HG02588 (cell line): ENCODE data around the gene CCDC88A.
A peak's percentile ranks its signal among the peaks of the same experiment; 100 is the strongest.

ENCODE experiments used
- ATAC-seq: cut with Tn5 transposase; IDR thresholded peaks from one replicate; pipeline ENCODE4 v1.9.1; 2021; ENCODE audit warnings: mild to moderate bottlenecking, moderate library complexity; ENCODE audit not compliant: unreplicated experiment

CCDC88A gene

DNA sequence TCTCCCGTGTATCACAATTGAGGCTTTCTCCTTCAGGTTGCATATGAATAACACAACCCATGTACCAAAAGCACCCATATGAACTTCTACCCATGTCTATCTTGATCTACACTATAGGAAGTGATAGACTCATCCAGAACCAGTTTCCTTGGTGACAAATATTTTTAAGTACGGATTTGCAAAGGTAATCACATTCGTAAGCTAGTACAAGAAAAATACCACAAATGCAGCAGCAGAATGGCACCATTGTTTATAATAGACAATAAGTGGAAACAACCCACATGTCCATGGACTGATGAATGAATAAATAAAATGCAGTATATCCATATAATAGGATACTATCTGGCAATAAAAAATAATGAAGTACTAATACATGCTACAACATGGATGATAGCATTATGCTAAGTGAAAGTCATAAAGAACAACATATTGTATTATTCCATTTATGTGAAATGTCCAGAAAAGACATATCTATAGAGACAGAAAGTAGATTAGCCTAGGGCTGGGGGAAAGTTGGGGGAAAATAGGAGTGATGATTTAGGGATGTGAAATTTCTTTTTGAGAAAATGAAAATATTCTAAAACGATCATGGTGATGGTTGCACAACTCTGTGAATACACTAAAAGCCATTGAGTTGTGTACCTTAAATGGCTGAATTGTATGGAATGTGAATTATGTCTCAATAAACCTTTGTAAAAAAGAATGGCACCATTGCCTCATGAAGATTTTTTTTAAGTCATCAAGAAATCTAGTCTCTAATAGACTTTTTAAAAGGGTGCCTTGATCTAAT is 3.4 kb upstream of the CCDC88A start:
- no peak for ATAC-seq

DNA sequence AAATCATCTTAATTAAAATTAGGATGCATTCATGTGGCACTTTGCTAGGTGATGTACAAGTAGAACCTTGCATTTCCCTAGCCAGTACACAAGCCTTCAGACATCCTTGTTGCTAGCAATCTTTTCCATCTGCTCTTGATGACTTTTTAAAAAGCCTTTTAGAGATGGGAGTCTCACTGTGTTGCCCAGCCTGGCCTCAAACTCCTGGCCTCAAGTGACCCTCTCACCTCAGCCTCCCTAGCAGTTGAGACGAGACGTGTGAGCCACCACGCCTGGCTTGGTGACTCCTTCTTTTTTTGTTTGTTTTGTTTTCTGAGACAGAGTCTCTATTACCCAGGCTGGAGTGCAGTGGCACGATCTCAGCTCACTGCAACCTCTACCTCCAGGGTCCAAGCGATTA is 1.7 kb upstream of the CCDC88A start:
- ATAC-seq: no peak

DNA sequence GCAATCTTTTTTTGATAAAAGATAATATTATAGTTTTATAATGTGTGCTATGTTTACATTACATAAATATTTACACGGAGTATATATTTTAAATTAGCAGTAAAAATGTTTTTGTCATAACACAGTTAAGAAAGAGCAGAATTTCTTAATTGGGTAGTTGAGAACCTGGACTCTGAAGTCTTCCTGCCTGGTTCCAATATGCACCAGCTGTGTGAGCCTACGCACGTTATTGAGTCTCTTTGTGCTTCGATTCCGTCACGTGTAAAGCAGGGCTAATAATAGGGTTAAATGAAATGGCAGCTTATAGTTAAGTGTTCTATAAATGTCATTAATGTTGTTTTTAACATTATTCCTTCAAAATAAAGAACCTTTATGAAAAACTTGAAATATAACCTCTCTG is 1.2 kb upstream of the CCDC88A start:
- ATAC-seq: no peak

DNA sequence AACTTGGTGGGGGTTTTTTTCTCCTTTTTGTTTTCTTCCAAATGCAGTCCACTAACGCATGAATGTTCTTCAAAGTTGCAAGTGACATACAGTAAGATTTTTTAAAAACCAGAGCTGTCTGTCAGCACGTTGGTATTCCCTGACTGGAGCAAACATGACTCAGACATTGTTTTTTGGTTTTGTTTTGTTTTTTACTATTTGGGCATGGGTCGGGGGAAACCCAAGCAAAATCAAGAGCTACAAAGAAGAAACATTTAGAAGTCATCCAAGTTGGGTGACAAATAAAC is 726 bp upstream of the CCDC88A start:
- ATAC-seq: no peak

DNA sequence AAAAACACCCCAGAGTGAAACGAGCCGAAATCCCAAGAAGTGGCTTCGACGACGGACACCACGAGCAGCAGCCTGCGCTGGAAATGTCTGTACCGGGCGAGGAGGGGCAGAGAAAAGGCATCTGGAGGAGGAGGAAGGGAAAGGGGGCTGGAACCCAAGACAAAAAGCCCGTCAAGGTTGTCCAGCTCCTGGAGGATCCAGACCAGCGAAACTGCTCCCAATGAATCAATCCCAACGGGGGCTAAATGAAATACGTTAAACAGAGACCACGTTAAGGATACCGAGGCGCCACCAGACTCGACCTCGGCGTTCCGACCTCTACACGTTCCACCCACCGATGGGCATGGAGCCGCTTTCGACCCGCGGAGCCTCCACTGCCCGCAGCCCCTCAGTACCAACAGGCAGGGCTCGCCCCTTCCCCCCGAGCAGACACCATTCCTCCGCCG is 400 bp downstream of the CCDC88A start:
- peak; percentile 20 for ATAC-seq

DNA sequence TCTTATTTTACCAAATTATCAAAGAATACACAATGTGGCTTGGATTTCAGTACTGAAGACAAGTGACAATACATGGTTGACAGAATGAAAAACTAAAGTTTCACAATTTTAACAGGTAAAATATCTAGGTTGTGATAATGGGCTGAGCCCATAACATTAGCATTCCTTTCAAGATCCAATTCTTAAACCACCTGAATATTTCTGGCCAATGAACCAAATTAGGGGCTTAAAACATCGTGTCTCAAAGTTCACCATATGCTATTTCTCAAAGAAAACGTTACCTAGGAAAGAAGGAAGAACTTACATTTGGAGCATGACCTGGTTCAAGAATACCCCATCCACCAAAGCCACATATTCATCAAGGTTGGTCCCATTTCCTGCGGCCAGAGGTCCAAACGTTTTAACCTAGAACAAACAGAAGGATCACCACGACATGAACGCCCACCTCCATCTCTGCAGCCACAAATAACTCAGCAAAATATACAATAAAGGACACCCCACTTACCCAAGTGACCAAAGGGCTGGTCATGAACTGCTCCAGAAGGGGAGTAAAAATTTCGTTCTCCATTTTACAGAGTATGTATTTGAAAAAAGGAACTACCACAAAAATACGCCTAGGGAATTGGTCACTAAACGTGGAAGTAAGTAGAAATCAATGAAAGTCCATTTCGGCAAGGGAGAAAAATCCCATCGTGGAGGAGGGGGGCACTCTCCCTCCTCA is 984 bp downstream of the CCDC88A start:
- ATAC-seq: no peak

DNA sequence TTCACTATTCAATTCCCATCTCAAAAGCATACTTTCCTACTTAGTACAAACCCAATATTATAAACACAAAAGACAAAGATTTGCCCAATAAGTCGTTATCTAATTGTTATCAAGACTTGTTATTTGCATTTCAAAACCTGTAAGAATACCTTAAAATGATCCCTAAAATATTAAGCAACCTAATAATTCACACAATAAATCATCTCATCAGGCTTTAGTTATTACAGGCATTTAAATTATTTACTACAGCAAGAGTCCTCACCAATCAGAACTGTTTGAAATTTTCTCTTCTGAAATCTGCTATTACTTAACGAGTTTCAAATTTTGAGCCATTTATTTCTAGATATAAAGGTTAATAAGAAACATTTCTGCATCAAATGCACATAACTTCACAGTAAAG is 1.6 kb downstream of the CCDC88A start:
- ATAC-seq: no peak

DNA sequence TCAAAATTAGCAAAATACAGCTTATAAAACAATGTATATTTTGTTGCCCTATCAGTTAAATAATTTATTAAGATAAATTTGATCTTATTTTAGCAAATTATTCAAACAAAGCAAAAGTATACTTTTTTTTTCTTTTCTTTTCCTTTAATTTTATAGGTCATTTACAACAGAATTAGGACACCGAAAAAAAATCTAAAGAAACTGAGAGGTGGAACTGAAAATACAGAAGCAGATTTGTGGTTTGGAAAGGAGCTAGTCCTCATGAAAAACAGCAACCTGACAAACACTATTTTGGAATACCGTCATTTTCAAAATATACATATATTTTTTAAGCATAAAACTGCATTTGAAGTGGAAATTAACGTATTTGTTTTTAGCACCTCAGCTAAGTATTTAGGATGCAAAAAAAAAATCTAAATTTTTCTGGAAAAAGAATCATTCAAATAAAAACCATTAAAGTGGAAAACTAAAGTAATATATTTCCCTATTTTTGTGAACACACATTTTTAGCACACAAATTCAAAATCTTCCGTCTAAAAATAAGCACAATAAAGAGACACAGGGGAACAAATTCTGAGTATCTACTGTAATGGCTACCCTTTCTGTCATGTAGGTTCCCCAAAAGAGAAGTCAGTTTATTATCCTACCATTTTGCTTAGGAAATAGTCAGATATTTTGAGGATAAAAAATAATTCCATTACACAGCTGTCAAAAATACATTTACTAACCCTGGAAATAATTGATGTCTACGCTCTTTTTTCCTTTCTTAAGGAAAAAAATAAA is 2.7 kb downstream of the CCDC88A start:
- no peak for ATAC-seq

DNA sequence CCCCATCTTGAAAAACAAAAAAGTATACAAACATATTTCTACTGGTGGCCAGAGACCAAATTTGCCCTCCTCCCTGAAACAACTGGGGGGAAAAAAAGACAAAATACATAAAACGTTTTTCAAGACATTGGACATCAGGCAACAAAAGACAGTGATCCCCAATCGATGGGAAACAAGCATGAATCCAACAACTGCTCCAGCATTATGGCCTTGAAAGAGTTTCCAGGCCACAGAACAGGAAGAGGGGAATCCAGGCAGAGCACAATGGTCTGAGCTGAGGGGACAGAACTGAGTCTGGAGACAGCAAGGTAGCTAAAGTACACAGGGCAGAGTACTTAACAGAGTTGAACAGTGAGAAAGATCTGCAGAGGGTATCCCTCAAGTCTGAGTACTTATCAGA is 4.4 kb downstream of the CCDC88A start:
- ATAC-seq: no peak

DNA sequence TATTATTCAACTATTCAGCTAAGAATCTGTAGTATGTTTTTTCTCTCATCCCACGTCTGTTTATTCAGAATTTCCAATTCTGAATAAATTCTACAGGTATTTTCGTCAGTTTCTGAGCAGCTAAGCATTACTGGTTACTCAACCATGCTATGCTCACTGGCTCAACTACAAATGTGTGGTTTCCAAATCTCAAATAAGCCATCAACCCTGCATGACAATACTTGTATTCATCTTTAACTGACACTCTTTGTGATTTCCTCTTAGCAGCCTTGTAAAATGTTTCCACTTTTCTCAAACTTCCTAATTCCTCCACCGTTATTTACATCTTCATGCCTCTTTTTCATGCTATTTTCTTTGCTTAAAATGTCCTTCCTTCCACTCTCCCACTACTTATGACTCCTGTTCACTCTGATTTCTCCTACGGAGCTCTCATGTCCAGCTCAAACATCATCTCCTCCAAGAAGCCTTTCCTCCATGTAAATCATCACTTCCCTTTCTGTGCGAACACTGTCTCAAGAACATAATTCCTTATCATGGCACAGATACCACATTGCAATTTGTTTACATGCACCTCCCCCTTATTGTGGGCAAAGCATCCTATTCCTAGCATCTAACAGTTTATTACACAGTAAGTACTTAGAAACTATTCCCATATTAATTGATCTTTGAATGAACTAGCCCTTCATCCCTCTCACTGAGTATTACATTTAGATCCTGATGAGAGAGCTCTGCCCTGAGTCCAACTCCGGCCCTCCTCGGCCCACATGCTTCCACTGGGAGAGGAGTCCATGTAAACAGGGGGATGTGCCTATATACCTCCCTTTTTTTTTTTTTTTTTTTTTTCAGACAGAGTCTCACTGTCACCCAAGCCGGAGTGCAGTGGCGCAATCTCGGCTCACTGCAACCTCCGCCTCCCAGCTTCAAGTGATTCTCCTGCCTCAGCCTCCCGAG is 10.5 kb downstream of the CCDC88A start:
- no peak for ATAC-seq

DNA sequence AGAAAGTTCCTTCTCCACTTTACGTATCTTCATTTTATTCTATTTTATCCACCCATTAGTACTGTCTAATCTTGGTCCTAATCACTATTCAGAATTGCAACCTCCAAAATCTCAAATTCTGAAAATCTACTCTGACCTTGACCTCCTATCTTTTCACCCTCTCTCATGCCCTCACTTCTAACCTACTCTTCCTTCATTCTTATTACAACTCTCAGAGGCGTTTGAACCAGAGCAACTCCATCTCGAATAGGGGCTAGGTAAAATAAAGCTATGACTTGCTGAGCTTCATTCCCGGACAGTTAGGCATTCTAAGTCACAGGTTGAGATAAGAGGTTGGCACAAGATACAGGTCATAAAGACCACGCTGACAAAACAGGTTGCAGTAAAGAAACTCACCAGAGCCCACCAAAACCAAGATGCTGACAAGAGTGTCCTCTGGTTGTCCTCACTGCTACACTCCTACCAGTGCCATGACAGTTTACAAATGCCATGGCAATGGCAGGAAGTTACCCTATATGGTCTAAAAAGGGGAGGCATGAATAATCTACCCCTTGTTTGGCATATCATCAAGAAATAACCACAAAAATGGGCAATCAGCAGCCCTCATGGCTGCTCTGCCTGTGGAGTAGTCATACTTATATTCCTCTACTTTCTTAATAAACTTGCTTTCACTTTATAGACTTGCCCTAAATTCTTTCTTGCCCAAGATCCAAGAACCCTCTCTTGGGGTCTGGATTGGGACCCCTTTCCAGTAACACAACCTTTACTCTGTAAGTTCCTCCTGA is 11.4 kb downstream of the CCDC88A start:
- ATAC-seq: no peak

DNA sequence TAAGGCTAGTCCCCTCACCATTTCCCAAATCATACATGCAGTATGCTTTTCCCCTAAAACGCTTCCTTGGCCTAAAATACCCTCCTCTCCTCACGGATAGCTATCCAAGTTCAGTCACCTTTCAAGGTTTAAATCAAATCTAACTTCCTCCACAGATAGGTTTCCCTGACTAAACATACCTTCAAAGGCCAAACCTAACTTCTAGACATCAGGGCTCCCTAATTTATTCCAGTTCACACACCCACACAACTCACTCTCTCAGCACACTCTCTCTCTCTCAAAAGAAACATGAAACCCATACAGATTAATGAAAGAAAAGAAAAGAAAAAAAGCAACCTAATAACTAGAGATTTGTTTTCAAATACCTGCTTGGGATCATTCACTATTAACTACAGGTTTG is 14.5 kb downstream of the CCDC88A start:
- ATAC-seq: no peak

DNA sequence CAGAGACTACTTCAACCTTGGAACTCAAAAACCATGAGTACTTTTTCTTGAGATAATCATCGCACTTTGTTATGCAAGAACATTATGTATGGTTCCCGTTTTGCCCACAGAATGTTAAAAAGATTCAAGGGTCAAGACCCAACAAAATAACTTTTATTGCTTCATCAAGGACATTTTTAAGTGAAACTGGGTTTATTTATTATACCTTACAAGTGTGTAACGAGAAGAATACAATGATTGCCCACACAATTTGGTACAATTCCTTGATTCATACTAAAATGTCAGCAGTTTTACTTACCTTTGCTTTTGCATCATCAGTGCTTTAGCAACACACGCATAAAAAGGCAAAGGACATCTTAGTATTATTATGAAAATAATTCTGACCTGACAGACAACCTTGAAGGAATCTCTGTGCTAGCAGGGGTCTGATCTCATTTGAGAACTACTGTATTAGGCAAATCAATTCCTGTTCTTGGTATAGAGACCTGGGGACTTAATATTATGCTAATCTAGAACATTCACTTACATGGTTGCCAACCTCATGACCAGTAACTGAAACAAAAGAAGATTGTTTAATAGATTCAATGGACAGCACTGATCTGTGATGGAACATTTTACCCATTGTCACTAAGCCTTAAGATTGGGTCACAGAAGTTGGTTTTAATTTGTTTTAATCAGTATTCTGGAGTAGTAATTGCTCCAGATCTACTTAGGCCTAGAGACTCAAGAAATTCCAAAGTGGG is 16.2 kb downstream of the CCDC88A start:
- ATAC-seq: no peak

DNA sequence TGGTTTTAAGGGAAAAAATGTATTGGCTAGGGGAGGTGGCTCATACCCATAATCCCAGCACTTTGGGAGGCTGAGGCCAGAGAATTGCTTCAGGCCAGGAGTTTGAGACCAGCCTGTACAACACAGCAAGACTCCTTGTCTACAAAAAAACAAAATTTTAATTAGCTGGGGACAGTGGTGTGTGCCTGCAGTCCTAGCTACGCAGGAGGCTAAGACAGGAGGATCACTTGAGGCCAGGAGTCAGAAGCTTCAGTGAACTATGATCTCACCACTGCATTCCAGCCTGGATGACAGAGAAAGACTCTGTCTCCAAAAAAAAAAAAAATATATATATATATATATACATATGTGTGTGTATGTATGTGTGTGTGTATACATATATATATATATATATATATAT is 18.5 kb downstream of the CCDC88A start:
- ATAC-seq: no peak

DNA sequence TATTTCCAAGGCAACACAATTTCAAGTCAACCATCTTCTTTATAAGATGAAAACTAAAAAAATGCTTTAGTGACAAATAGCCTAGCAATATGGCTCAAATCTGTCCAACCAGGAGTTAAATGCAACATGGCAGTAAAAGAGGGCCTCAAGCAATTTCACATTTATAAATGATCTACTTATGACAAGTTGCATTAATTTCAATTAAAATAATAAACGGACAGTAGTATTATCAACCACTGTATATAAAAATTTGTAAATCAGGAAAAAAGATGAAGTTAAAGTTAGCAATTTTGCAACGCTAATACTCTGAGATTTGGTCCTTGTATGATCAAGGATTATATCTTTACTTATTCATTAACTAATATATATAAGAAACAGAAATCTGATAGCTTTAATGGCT is 19.3 kb downstream of the CCDC88A start:
- ATAC-seq: no peak

DNA sequence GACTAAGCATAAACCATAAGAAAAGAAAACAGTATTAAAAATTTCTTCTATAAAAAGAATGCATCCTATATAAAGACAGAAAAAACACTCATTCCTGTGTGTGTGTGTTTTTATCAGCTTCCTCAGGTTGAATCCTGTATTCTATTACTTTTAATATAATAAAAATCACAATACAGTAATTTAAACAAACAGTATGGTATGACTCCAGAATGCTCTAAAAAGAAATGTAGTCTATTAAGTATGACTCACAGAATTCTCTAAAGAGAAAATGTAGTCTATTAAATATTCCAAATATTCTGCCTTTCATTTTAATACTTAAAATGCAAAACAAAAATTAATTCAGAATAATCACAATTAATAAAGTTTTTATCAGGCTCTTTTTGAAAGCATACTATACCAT is 19.8 kb downstream of the CCDC88A start:
- ATAC-seq: no peak

DNA sequence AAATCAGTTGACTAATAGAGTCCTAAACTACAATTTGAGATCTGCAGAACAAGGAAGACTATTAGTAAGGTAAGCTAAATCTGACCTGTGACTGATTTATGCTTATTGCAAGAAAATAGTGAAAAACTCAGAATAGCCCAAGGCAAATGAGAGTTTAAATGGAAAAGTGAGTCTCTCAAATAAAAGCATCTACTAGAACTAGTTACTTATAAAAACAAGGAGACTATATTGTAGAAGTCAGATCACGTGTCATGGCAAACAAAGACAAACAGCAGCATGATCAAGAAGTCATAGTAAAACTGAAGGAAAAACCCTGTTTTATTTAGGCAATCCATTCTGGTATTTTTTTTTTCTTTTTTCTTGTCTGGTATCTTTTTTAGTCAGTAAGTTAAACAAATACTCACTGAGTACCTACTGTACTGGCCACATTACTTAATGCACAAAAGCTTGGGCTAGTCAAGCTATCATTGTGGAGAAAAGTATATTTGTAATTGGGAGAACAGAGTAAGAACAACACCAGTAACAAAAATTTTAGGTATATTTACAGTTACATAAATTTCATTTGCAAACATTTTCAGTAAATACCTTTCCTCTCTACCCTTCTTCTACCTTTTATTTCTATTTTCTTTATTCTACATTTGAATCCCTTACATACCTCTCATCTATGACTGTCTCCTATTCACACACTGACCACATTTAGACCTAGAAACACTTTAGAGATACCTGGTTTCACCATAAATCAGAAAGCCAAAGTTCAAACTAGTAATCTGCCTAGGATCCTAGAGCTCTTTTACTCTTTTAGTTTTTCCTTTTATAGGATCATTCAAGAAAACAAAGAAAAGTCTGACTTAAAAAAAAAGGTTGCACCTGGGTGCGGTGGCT is 23.7 kb downstream of the CCDC88A start:
- peak; percentile 68 for ATAC-seq

DNA sequence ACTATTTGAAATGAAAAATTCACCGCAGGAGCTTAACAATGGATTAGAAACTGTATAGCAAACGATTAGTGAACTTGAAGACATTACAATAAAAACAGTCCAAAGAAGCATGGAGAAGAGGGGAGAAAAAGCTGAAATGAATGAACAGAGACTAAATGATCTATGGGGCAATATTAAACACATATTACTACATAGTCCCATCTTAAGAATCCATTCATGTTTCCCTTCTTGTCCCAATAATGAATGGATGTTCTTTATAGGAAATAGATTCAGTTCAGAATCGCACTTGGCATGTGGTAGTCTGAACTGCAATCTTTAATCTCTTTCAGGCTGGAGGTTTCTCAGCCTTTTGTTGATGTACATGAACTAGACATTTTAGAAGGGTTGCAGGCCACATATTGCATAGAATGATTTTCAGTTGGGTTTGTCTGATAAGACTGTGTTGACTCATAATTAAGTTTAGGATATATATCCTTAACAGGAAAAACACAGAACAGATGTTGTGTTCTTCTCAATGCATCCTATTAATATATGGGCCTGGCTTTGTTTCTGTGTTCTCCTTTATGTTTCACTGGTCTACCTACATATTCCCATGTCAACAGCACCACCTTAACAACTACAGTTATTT is 27.9 kb downstream of the CCDC88A start:
- ATAC-seq: no peak
